ENCODE data around the gene LKAAEAR1. TPM values are rescaled to one million over a fixed set of nuclear protein-coding genes. Genes with fewer than 3 reads are reported as not detected.

The LKAAEAR1 gene
- total and polyA plus RNA-seq, 2 of the 13 experiments (the other 11 are each of a cell fraction or from before 2014, with no cell fraction given): not detected

GRCh38 chr20:64055893-64056638, 28.1 kb downstream of the LKAAEAR1 start (continued):
- no peak; the same call in 1 of the 2 replicates for TF ChIP-seq SNAI1 (CRISPR knock-in tag; IDR thresholded peaks at IDR 0.05; ENCODE audit: borderline replicate concordance)
- TF ChIP-seq, protein P1, sequence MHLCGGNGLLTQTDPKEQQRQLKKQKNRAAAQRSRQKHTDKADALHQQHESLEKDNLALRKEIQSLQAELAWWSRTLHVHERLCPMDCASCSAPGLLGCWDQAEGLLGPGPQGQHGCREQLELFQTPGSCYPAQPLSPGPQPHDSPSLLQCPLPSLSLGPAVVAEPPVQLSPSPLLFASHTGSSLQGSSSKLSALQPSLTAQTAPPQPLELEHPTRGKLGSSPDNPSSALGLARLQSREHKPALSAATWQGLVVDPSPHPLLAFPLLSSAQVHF (CRISPR knock-in tag; IDR thresholded peaks at IDR 0.05): no peak
- no peak; the same call in 1 of the 2 replicates for TF ChIP-seq ZNF747 (CRISPR knock-in tag; IDR thresholded peaks at IDR 0.05; ENCODE audit: borderline replicate concordance)
- peak; percentile 7; the same call in 1 of the 2 replicates for TF ChIP-seq HOXD1 (CRISPR knock-in tag; IDR thresholded peaks at IDR 0.05)
- TF ChIP-seq ZFP82 (CRISPR knock-in tag; IDR thresholded peaks at IDR 0.05; ENCODE audit: borderline replicate concordance): no peak
- TF ChIP-seq ZNF580 (CRISPR knock-in tag; IDR thresholded peaks at IDR 0.05; ENCODE audit: borderline replicate concordance, low read depth): no peak
- TF ChIP-seq, protein P2, sequence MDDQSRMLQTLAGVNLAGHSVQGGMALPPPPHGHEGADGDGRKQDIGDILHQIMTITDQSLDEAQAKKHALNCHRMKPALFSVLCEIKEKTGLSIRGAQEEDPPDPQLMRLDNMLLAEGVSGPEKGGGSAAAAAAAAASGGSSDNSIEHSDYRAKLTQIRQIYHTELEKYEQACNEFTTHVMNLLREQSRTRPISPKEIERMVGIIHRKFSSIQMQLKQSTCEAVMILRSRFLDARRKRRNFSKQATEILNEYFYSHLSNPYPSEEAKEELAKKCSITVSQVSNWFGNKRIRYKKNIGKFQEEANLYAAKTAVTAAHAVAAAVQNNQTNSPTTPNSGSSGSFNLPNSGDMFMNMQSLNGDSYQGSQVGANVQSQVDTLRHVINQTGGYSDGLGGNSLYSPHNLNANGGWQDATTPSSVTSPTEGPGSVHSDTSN (CRISPR knock-in tag; IDR thresholded peaks at IDR 0.05; ENCODE audit: borderline replicate concordance): no peak
- TF ChIP-seq, protein P3, sequence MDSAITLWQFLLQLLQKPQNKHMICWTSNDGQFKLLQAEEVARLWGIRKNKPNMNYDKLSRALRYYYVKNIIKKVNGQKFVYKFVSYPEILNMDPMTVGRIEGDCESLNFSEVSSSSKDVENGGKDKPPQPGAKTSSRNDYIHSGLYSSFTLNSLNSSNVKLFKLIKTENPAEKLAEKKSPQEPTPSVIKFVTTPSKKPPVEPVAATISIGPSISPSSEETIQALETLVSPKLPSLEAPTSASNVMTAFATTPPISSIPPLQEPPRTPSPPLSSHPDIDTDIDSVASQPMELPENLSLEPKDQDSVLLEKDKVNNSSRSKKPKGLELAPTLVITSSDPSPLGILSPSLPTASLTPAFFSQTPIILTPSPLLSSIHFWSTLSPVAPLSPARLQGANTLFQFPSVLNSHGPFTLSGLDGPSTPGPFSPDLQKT (CRISPR knock-in tag; IDR thresholded peaks at IDR 0.05; ENCODE audit: borderline replicate concordance): peak; percentile 6; the same call in 1 of the 2 replicates
- TF ChIP-seq ZNF703 (CRISPR knock-in tag; IDR thresholded peaks at IDR 0.05; ENCODE audit: borderline replicate concordance): no peak
- no peak for TF ChIP-seq FOXK2 (IDR thresholded peaks at IDR 0.05)
- TF ChIP-seq NCOA5 (CRISPR knock-in tag; IDR thresholded peaks at IDR 0.05): no peak
- TF ChIP-seq EZH2 (conservative IDR thresholded peaks at IDR 0.05; ENCODE audit: low read depth, low read length): no peak
- TF ChIP-seq CEBPB (IDR thresholded peaks at IDR 0.05; ENCODE audit: borderline replicate concordance, low read depth, low read length): no peak
- TF ChIP-seq MLX (CRISPR knock-in tag; IDR thresholded peaks at IDR 0.05): no peak; the same call in 1 of the 2 replicates
- TF ChIP-seq ZNF275 (CRISPR knock-in tag; IDR thresholded peaks at IDR 0.05; ENCODE audit: borderline replicate concordance): peak; percentile 72; the same call in 1 of the 2 replicates
- peak; percentile 72; the same call in 1 of the 2 replicates for TF ChIP-seq ZNF326 (CRISPR knock-in tag; IDR thresholded peaks at IDR 0.05; ENCODE audit: borderline replicate concordance)
- peak; percentile 77; the same call in 1 of the 2 replicates for TF ChIP-seq SP5 (CRISPR knock-in tag; IDR thresholded peaks at IDR 0.05; ENCODE audit: borderline replicate concordance, low read depth)
- TF ChIP-seq ZBTB7B (CRISPR knock-in tag; IDR thresholded peaks at IDR 0.05): peak; percentile 88
- TF ChIP-seq TOE1 (CRISPR knock-in tag; IDR thresholded peaks at IDR 0.05): 0 out of 2 replicates have a peak, but pooled peaks have one; percentile 49
- peak; percentile 82; the same call in 1 of the 2 replicates for TF ChIP-seq ZNF557 (CRISPR knock-in tag; IDR thresholded peaks at IDR 0.05)
- TF ChIP-seq ZFP36L2 (CRISPR knock-in tag; IDR thresholded peaks at IDR 0.05): no peak; the same call in none of the 2 replicates
- TF ChIP-seq, protein P4, sequence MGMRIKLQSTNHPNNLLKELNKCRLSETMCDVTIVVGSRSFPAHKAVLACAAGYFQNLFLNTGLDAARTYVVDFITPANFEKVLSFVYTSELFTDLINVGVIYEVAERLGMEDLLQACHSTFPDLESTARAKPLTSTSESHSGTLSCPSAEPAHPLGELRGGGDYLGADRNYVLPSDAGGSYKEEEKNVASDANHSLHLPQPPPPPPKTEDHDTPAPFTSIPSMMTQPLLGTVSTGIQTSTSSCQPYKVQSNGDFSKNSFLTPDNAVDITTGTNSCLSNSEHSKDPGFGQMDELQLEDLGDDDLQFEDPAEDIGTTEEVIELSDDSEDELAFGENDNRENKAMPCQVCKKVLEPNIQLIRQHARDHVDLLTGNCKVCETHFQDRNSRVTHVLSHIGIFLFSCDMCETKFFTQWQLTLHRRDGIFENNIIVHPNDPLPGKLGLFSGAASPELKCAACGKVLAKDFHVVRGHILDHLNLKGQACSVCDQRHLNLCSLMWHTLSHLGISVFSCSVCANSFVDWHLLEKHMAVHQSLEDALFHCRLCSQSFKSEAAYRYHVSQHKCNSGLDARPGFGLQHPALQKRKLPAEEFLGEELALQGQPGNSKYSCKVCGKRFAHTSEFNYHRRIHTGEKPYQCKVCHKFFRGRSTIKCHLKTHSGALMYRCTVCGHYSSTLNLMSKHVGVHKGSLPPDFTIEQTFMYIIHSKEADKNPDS (CRISPR knock-in tag; IDR thresholded peaks at IDR 0.05): no peak; the same call in 1 of the 2 replicates

Measured in HepG2 (cell line).